Psoas muscle (tissue), 8 donors: Measurements from ENCODE around the gene ST8SIA5. TPM values are rescaled to one million over a fixed set of nuclear protein-coding genes. Genes with fewer than 3 reads are reported as not detected.

Source experiments
- ATAC-seq, 4 donors: fragments of 200-7000 bp; cut with Tn5 transposase; one replicate each; pipeline ENCODE4 v1.9.1; 2020; ENCODE audit warnings: moderate library complexity in 3 of 4, mild to moderate bottlenecking in 2 of 4
- DNase-seq, 2 donors: peaks; one replicate each; pipeline ENCODE4 v3.0.0-alpha.2; 2020
- H3K27ac ChIP-seq: fragments of 200-600 bp; one replicate; pipeline ENCODE4 v1.8.0; 2022
- H3K27me3 ChIP-seq, 3 donors: fragments of 200-600 bp in 1 of 3; one replicate each; pipeline versions ENCODE4 v1.6.1 to v1.8.0; 2013 to 2022; ENCODE audit warnings: low read length in 2 of 3, mild to moderate bottlenecking in 2 of 3, moderate library complexity in 1 of 3; ENCODE audit not compliant: insufficient read depth in 3 of 3
- H3K36me3 ChIP-seq, 2 donors: fragments of 200-600 bp in 1 of 2; one replicate each; pipeline versions ENCODE4 v1.6.1 to v1.8.0; 2013 to 2022; ENCODE audit warnings: low read depth in 1 of 2, mild to moderate bottlenecking in 1 of 2, moderate library complexity in 1 of 2; ENCODE audit not compliant: insufficient read depth in 1 of 2
- H3K4me1 ChIP-seq: fragments of 200-600 bp; one replicate; pipeline ENCODE4 v1.8.0; 2022
- H3K4me3 ChIP-seq: fragments of 200-600 bp; one replicate; pipeline ENCODE4 v1.8.0; 2022; ENCODE audit warnings: mild to moderate bottlenecking
- H3K9me3 ChIP-seq: fragments of 200-600 bp; one replicate; pipeline ENCODE4 v1.8.0; 2022
- WGBS, 3 donors: extraction: QIAGEN DNeasy Blood & Tissue Kit; methylation state at CpG; one replicate each; pipeline versions ENCODE4 v1.1.6 to v1.1.7; 2013; 5-methylcytosine and 5-hydroxymethylcytosine counted together
- intact Hi-C, 2 donors: fragments of 100-400 bp; cut with DNase I; formaldehyde crosslinking; loops; one replicate each; pipeline versions ENCODE4 v1.11.0 to v1.14.2; 2022
- polyA plus RNA-seq, 3 donors: library from polyadenylated mRNA; stranded (reverse); fragments of 200-250 nt; gene quantifications; one replicate each; pipeline ENCODE4 v1.2.3, GENCODE V29; 2013
- total RNA-seq, 4 donors: library from RNA; stranded (reverse); fragmentation: NEBNext Ultra II Directional in 2 of 4; extraction: Animal tissue kit (Norgen Biotek cat#: 25700) in 2 of 4; gene quantifications; one replicate each; pipeline versions ENCODE4 v1.2.1 to v1.2.4, GENCODE V29; 2021 to 2023
- TF ChIP-seq, protein P1 (sequence below): fragments of 200-600 bp; IDR thresholded peaks from one replicate; pipeline ENCODE4 v1.8.0; 2022; ENCODE audit warnings: antibody characterized with exemption
- donor health status: healthy with polysubstance abuse.
- donor health status: DM: no; HTN: no; CAD: no; lungs with moderate emphysema.
- donor health status: Bipolar disorder and iron deficiency.
- donor health status: healthy.
- donor health status: DM: yes; HTN: yes; CAD: no.
- donor health status: DM: no; HTN: no; CAD: no.
- donor health status: DM: no; HTN: no; CAD: no.
- donor health status: DM: yes; HTN: yes; CAD: no.

The ST8SIA5 gene
- total and polyA plus RNA-seq, 7 donors: 1.8 to 9.9 (median 3.2) TPM

GRCh38 chr18:46678041-46678440, 78.8 kb downstream of the ST8SIA5 start:
- Histone ChIP-seq H3K27me3 (no peaks in the 10 kb centered on the region), H3K36me3 (no peaks in the 10 kb centered on the region), H3K4me3 (no peak overlapping the region), H3K27ac (no peak overlapping the region), H3K9me3 (no peaks in the 10 kb centered on the region), H3K4me1 (peaks cover 24% of the 10 kb centered on the region)
- TF ChIP-seq, protein P1, sequence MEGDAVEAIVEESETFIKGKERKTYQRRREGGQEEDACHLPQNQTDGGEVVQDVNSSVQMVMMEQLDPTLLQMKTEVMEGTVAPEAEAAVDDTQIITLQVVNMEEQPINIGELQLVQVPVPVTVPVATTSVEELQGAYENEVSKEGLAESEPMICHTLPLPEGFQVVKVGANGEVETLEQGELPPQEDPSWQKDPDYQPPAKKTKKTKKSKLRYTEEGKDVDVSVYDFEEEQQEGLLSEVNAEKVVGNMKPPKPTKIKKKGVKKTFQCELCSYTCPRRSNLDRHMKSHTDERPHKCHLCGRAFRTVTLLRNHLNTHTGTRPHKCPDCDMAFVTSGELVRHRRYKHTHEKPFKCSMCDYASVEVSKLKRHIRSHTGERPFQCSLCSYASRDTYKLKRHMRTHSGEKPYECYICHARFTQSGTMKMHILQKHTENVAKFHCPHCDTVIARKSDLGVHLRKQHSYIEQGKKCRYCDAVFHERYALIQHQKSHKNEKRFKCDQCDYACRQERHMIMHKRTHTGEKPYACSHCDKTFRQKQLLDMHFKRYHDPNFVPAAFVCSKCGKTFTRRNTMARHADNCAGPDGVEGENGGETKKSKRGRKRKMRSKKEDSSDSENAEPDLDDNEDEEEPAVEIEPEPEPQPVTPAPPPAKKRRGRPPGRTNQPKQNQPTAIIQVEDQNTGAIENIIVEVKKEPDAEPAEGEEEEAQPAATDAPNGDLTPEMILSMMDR: no peak
- no peak for ATAC-seq
- WGBS, 3 donors: 63 to 84% (median 67%) methylated on average over 3 of the region's 3 CpGs
- no peak for DNase-seq
- intact Hi-C loops: no loop called here

- no peak overlapping the region for H3K4me3 ChIP-seq
- DNase-seq: no peak
- intact Hi-C loops: no loop called here
Measured at GRCh38 chr18:46677611-46678010, 79.2 kb downstream of the ST8SIA5 start.

DNA sequence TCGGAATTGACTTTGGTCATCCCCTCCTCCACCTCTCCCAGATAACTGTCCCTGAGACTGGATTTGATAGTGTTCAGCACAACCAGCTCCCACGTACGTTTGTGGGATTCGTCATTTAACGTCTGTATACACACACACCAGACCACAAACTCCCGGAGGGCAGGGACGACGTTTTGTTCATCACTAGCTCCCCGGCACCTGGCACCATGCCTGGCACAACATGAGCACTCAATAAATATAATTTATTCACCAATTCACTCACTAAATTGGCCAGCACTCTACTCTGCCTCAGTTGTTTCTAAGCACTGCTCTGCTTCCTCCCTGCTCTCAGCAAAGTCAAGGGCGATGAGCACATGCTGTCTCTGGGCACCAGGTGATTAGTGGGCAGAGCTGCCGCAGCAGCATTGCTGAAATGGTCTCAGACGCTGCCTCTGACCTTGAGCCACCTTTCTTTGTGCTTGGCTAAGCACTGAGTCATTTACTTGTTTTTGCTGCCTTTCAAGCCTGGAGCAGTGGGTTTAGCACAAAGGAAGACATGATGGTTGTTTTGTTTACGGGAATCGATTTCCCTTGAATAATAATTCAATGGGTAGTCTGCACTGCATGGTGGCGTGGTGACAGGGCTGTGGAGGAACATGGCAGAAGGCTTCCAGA, 80.5 kb downstream of the ST8SIA5 start:
- H3K9me3 ChIP-seq: no peaks in the 10 kb centered on the region
- intact Hi-C loops: no loop called here
- peaks cover 21% of the 10 kb centered on the region for H3K4me1 ChIP-seq
- 59 to 70% (median 69%) methylated on average over 15 of the region's 15 CpGs for WGBS, 3 donors
- DNase-seq (no peak), ATAC-seq (peak; percentile 49 to 70 (median 60))
- no peaks in the 10 kb centered on the region for H3K36me3 ChIP-seq
- H3K4me3 ChIP-seq: no peak overlapping the region
- TF ChIP-seq, protein P1: no peak
- no peaks in the 10 kb centered on the region for H3K27me3 ChIP-seq
- H3K27ac ChIP-seq: peak overlapping the region; percentile 27

More at GRCh38 chr18:46677611-46678010, 79.2 kb downstream of the ST8SIA5 start:
- H3K27ac ChIP-seq: no peak overlapping the region
- whole genome bisulfite sequencing, 3 donors: 63 to 82% (median 72%) methylated on average over 2 of the region's 2 CpGs
- H3K27me3 ChIP-seq: no peaks in the 10 kb centered on the region
- TF ChIP-seq, protein P1: peak; percentile 18
- peak; percentile 27 to 71 (median 63) for ATAC-seq
- no peaks in the 10 kb centered on the region for H3K9me3 ChIP-seq
- peaks cover 24% of the 10 kb centered on the region for H3K4me1 ChIP-seq
- no peaks in the 10 kb centered on the region for H3K36me3 ChIP-seq

- intact Hi-C loops: no loop called here
- Histone ChIP-seq H3K27ac (no peak overlapping the region), H3K36me3 (no peaks in the 10 kb centered on the region), H3K4me3 (no peak overlapping the region), H3K9me3 (no peaks in the 10 kb centered on the region), H3K27me3 (no peaks in the 10 kb centered on the region), H3K4me1 (peaks cover 12% of the 10 kb centered on the region)
- 50 to 57% (median 55%) methylated on average over 1 of the region's 1 CpG for WGBS, 3 donors
- TF ChIP-seq, protein P1: no peak
- ATAC-seq (peak; percentile 46 to 79 (median 72)), DNase-seq (no peak)
Measured at GRCh38 chr18:46675112-46675511, 81.7 kb downstream of the ST8SIA5 start.
